Vagina (tissue), 2 donors: ENCODE measurements around the gene PTPRG.

ENCODE experiments used
- POLR2A ChIP-seq, 2 donors: fragments of 450-650 bp; IDR thresholded peaks; one replicate each; pipeline ENCODE4 v1.6.1; 2017; ENCODE audit warnings: antibody characterized with exemption in 2 of 2, mild to moderate bottlenecking in 2 of 2, moderate library complexity in 2 of 2
- POLR2AphosphoS5 ChIP-seq, 2 donors: sonication (generic); formaldehyde crosslinking; IDR thresholded peaks; one replicate each; pipeline ENCODE4 v1.9.0; 2017; ENCODE audit warnings: antibody characterized with exemption in 2 of 2, mild to moderate bottlenecking in 2 of 2, low read depth in 1 of 2; ENCODE audit not compliant: insufficient read depth in 1 of 2
- TF ChIP-seq, protein P1 (sequence below), 3 experiments: fragments of 450-650 bp in 2 of 3; fragments of 200-600 bp in 1 of 3; sonication (generic) in 1 of 3; IDR thresholded peaks; one replicate each; pipeline ENCODE4 v1.5.1; 2017 to 2019; ENCODE audit warnings: antibody characterized with exemption in 3 of 3, mild to moderate bottlenecking in 2 of 3, moderate library complexity in 2 of 3

- TF ChIP-seq, protein P1, sequence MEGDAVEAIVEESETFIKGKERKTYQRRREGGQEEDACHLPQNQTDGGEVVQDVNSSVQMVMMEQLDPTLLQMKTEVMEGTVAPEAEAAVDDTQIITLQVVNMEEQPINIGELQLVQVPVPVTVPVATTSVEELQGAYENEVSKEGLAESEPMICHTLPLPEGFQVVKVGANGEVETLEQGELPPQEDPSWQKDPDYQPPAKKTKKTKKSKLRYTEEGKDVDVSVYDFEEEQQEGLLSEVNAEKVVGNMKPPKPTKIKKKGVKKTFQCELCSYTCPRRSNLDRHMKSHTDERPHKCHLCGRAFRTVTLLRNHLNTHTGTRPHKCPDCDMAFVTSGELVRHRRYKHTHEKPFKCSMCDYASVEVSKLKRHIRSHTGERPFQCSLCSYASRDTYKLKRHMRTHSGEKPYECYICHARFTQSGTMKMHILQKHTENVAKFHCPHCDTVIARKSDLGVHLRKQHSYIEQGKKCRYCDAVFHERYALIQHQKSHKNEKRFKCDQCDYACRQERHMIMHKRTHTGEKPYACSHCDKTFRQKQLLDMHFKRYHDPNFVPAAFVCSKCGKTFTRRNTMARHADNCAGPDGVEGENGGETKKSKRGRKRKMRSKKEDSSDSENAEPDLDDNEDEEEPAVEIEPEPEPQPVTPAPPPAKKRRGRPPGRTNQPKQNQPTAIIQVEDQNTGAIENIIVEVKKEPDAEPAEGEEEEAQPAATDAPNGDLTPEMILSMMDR (IDR thresholded peaks at IDR 0.05), result no peak
- TF ChIP-seq POLR2A (IDR thresholded peaks at IDR 0.05) (no peak), POLR2AphosphoS5 (IDR thresholded peaks at IDR 0.05; ENCODE audit: insufficient read depth in 1 of 2, low read depth in 1 of 2) (no peak)
Observed at GRCh38 chr3:61569856-61570580, 8.6 kb downstream of the PTPRG start.
